ENCODE data around the gene SLC38A3. TPM values are rescaled to one million over a fixed set of nuclear protein-coding genes. Genes with fewer than 3 reads are reported as not detected.

Gene SLC38A3
- total and polyA plus RNA-seq, 9 of the 15 experiments (the other 6 are each of a cell fraction or from before 2014, with no cell fraction given) = 0.09 to 0.38 (median 0.16) TPM; not detected in 6

DNA sequence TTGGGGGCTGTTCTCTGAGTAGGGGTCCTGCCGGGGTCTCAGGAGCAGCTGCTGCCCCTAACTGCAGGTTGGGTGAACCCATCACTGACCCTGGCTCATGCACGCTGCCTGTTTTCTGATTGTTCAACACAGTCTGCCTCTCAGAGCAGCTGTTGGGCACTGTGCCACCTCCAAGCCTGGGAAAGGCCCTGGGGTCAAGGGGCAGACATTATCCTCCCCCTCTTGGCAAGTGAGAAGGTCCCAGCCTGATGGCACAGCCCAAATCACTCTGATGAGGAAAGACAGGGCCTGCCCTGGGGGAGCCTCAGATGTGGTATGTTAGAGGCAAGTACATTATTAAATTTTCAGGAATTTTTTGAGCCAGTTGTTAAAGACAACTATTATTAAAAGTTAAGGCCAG lies 27.7 kb upstream of the SLC38A3 start (continued):
- TF ChIP-seq, protein P1, sequence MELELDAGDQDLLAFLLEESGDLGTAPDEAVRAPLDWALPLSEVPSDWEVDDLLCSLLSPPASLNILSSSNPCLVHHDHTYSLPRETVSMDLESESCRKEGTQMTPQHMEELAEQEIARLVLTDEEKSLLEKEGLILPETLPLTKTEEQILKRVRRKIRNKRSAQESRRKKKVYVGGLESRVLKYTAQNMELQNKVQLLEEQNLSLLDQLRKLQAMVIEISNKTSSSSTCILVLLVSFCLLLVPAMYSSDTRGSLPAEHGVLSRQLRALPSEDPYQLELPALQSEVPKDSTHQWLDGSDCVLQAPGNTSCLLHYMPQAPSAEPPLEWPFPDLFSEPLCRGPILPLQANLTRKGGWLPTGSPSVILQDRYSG (tag; conservative IDR thresholded peaks at IDR 0.05; ENCODE audit: low read depth) = no peak
- TF ChIP-seq PURB (CRISPR knock-in tag; IDR thresholded peaks at IDR 0.05; ENCODE audit: low read depth) (no peak), SAP30 (IDR thresholded peaks at IDR 0.05; ENCODE audit: borderline replicate concordance, insufficient read depth, low read depth, low read length, poor library complexity, severe bottlenecking) (no peak), MNT (conservative IDR thresholded peaks at IDR 0.05) (no peak)

- WGBS (ENCODE audit: insufficient coverage, low coverage, missing lambda C conversion rate) = 0% methylated on average over 2 of the region's 2 CpGs
- H3K9me3 ChIP-seq (replicated peaks; ENCODE audit: control insufficient read depth, insufficient read depth, low read depth, low read length) = no peaks in the 10 kb centered on the region
- ChIA-PET CTCF (ENCODE audit: low intra/inter-chr PET ratio) (no interaction called here), POLR2A (interaction anchor here (1.0 kb wide), 1 partner anchor 12 kb away, joined by 5 read pairs; the partner anchor contains the start of gene GNAT1)
- no TSS peak for BruUV-seq (replicated peaks)
- peaks cover 0 to 29% of the 10 kb centered on the region in 2 experiments; a peak in 3 of 5 replicates for H3K4me1 ChIP-seq (replicated peaks in 1 of 2; ENCODE audit: control insufficient read depth in 2 of 2, insufficient read depth in 2 of 2, low read length in 2 of 2)
- H3K36me3 ChIP-seq (ENCODE audit: control insufficient read depth, insufficient read depth, low read length) = no peaks in the 10 kb centered on the region
- H3K4me2 ChIP-seq (ENCODE audit: insufficient read depth, low read length) = no peak overlapping the region
- H4K20me1 ChIP-seq (replicated peaks; ENCODE audit: control insufficient read depth, insufficient read depth, low read length) = no peaks in the 10 kb centered on the region
- ATAC-seq = no peak
- intact Hi-C loops (cut with micrococcal nuclease) = no loop called here
- H3K4me3 ChIP-seq = no peak overlapping the region
- no peak overlapping the region for H3K27ac ChIP-seq (ENCODE audit: extremely low read depth, low read depth, low read length)
- H2AFZ ChIP-seq (ENCODE audit: low read depth, low read length) = no peak overlapping the region
- H3K9me1 ChIP-seq (ENCODE audit: control insufficient read depth, insufficient read depth, low read length) = no peaks in the 10 kb centered on the region
- in situ Hi-C loops (cut with MboI) = loop anchor here (5.0 kb wide), 1 partner anchor 57 kb away; no protein-coding TSS in a partner anchor
- no peak overlapping the region for H3K9ac ChIP-seq (ENCODE audit: insufficient read depth in 1 of 2, low read depth in 2 of 2, low read length in 2 of 2)
- no peaks in the 10 kb centered on the region for H3K27me3 ChIP-seq (ENCODE audit: control insufficient read depth in 2 of 2, insufficient read depth in 2 of 2, low read length in 2 of 2)
- H3K79me2 ChIP-seq (ENCODE audit: control insufficient read depth, insufficient read depth, low read length) = no peaks in the 10 kb centered on the region
- FAIRE-seq = peak; percentile 72
- no peak for DNase-seq (ENCODE audit: extremely low read depth in 1 of 4, low spot score in 3 of 4)
- TF ChIP-seq NONO (IDR thresholded peaks at IDR 0.05; ENCODE audit: low read depth in 2 of 2, low read length in 1 of 2) = no peak
- TF ChIP-seq ZNF407 (IDR thresholded peaks at IDR 0.05; ENCODE audit: low read depth) = no peak
- TF ChIP-seq RBM17 (IDR thresholded peaks at IDR 0.05; ENCODE audit: borderline replicate concordance, low read depth, low read length) = no peak
- no peak for TF ChIP-seq ZBTB17 (CRISPR knock-in tag; IDR thresholded peaks at IDR 0.05)
- TF ChIP-seq SRSF9 (IDR thresholded peaks at IDR 0.05; ENCODE audit: borderline replicate concordance, low read depth, low read length) = no peak
Measured at GRCh38 chr3:50179710-50180109, 25.4 kb upstream of the SLC38A3 start.

Measured in K562 (cell line).